Neuronal stem cell (in vitro differentiated cells): ENCODE results near the gene PCDHGB2.

Experiments
- DNase-seq: peaks from one replicate; pipeline ENCODE4 v3.0.0-alpha.2; 2013; ENCODE audit warnings: low spot score
- H2AFZ ChIP-seq: one replicate; pipeline ENCODE4 v1.6.1; 2013; ENCODE audit warnings: mild to moderate bottlenecking, low read length, inconsistent platforms
- H2AK5ac ChIP-seq: 2 replicates; pipeline ENCODE4 v1.6.1; 2013; ENCODE audit warnings: low read depth, mild to moderate bottlenecking, inconsistent platforms, low read length, moderate library complexity, mixed read lengths
- H2BK120ac ChIP-seq: 2 replicates; pipeline ENCODE4 v1.6.1; 2013; ENCODE audit warnings: low read depth, mild to moderate bottlenecking, inconsistent platforms, low read length, moderate library complexity, mixed read lengths
- H2BK12ac ChIP-seq: one replicate; pipeline ENCODE4 v1.6.1; 2013; ENCODE audit warnings: low read length, inconsistent platforms
- H2BK15ac ChIP-seq: 2 replicates; pipeline ENCODE4 v1.6.1; 2013; ENCODE audit warnings: mild to moderate bottlenecking, low read length, inconsistent platforms, mixed read lengths
- H2BK5ac ChIP-seq: one replicate; pipeline ENCODE4 v1.6.1; 2013; ENCODE audit warnings: inconsistent platforms, mild to moderate bottlenecking, low read length, moderate library complexity
- H3K14ac ChIP-seq: one replicate; pipeline ENCODE4 v1.6.1; 2013; ENCODE audit warnings: low read length, inconsistent platforms
- H3K18ac ChIP-seq: 2 replicates; pipeline ENCODE4 v1.6.1; 2013; ENCODE audit warnings: low read length, inconsistent platforms
- H3K23ac ChIP-seq: 2 replicates; pipeline ENCODE4 v1.6.1; 2013; ENCODE audit warnings: low read depth, mild to moderate bottlenecking, mixed read lengths, low read length, inconsistent platforms; ENCODE audit not compliant: poor library complexity
- H3K27ac ChIP-seq: replicated peaks from 3 replicates; pipeline ENCODE4 v1.5.1; 2013; ENCODE audit warnings: low read length, inconsistent platforms
- H3K27me3 ChIP-seq, 3 experiments: 2 replicates each; pipeline ENCODE4 v1.6.1; 2013; ENCODE audit warnings: low read length in 3 of 3, mild to moderate bottlenecking in 2 of 3, inconsistent platforms in 1 of 3, low read depth in 1 of 3, mixed read lengths in 1 of 3, moderate library complexity in 1 of 3; ENCODE audit not compliant: control insufficient read depth in 3 of 3, insufficient read depth in 3 of 3
- H3K36me3 ChIP-seq, 2 donors: replicated peaks in 1 of 2; 2 replicates each; pipeline ENCODE4 v1.6.1; 2013; ENCODE audit warnings: low read length in 2 of 2; ENCODE audit not compliant: control insufficient read depth in 2 of 2, insufficient read depth in 2 of 2
- H3K4ac ChIP-seq: 2 replicates; pipeline ENCODE4 v1.6.1; 2013; ENCODE audit warnings: inconsistent platforms, mild to moderate bottlenecking, low read length, moderate library complexity
- H3K4me1 ChIP-seq, 2 donors: 1 replicate in 1 of 2; 2 replicates in 1 of 2; pipeline ENCODE4 v1.6.1; 2013; ENCODE audit warnings: low read length in 2 of 2, low read depth in 1 of 2; ENCODE audit not compliant: control insufficient read depth in 2 of 2, insufficient read depth in 1 of 2
- H3K4me2 ChIP-seq: one replicate; pipeline ENCODE4 v1.6.1; 2013; ENCODE audit warnings: mild to moderate bottlenecking, low read length, inconsistent platforms; ENCODE audit not compliant: insufficient read depth, poor library complexity, severe bottlenecking
- H3K4me3 ChIP-seq, 2 donors: 2 replicates each; pipeline ENCODE4 v1.5.1; 2013; ENCODE audit warnings: low read length in 2 of 2, mild to moderate bottlenecking in 2 of 2, inconsistent platforms in 1 of 2, moderate library complexity in 1 of 2
- H3K79me1 ChIP-seq: one replicate; pipeline ENCODE4 v1.6.1; 2013; ENCODE audit warnings: low read depth, mild to moderate bottlenecking, inconsistent platforms, low read length, moderate library complexity
- H3K9ac ChIP-seq: one replicate; pipeline ENCODE4 v1.6.1; 2013; ENCODE audit warnings: mild to moderate bottlenecking, low read depth, low read length, inconsistent platforms; ENCODE audit not compliant: poor library complexity
- H3K9me3 ChIP-seq, 2 donors: replicated peaks in 1 of 2; 2 replicates each; pipeline versions ENCODE3 to v1.6.1; 2013; ENCODE audit warnings: low read length in 2 of 2, mild to moderate bottlenecking in 2 of 2, inconsistent platforms in 1 of 2, low read depth in 1 of 2, mixed read lengths in 1 of 2, moderate library complexity in 1 of 2; ENCODE audit not compliant: control insufficient read depth in 2 of 2, insufficient read depth in 1 of 2
- H4K8ac ChIP-seq: one replicate; pipeline ENCODE4 v1.6.1; 2013; ENCODE audit warnings: low read depth, mild to moderate bottlenecking, inconsistent platforms, low read length, moderate library complexity
- H4K91ac ChIP-seq: one replicate; pipeline ENCODE4 v1.6.1; 2013; ENCODE audit warnings: low read length, low read depth, mild to moderate bottlenecking, inconsistent platforms; ENCODE audit not compliant: poor library complexity
- WGBS, 2 donors: extraction: QIAGEN DNeasy Blood & Tissue Kit; methylation state at CpG; one replicate each; pipeline ENCODE4 v1.1.7; 2013; ENCODE audit warnings: missing lambda C conversion rate in 2 of 2, mixed read lengths in 1 of 2; ENCODE audit not compliant: insufficient read length in 2 of 2, insufficient replicate concordance in 1 of 2; ENCODE audit errors: extremely low coverage in 2 of 2; 5-methylcytosine and 5-hydroxymethylcytosine counted together

PCDHGB2 gene

GRCh38 chr5:141369994-141370848, 10.4 kb downstream of the PCDHGB2 start, which contains the start of gene PCDHGB3:
Gene PCDHGB3 (plus strand): TSS chr5:141370242. CDS start chr5:141370395, 153 bp downstream.
- Histone ChIP-seq H2AFZ (peak within 1 kb of the TSS; percentile 29), H3K4ac (no peak within 1 kb of the TSS), H3K27me3 (no peaks in the 10 kb centered on the region), H3K4me1 (no peaks in the 10 kb centered on the region), H3K9ac (no peak within 1 kb of the TSS), H4K91ac (no peak within 1 kb of the TSS), H3K4me3 (no peak within 1 kb of the TSS), H2BK15ac (no peak within 1 kb of the TSS), H2BK12ac (no peak within 1 kb of the TSS), H3K27ac (no peak within 1 kb of the TSS), H3K9me3 (peaks cover 39 to 55% of the 10 kb centered on the region in 2 donors), H2BK5ac (no peak within 1 kb of the TSS), H3K4me2 (no peak within 1 kb of the TSS), H3K79me1 (peaks cover 2% of the 10 kb centered on the region), H3K36me3 (peaks cover 0 to 2% of the 10 kb centered on the region in 2 donors), H3K14ac (no peak within 1 kb of the TSS), H3K23ac (no peak within 1 kb of the TSS), H2BK120ac (no peak within 1 kb of the TSS), H4K8ac (no peak within 1 kb of the TSS), H2AK5ac (no peak within 1 kb of the TSS), H3K18ac (peak within 1 kb of the TSS; percentile 53)
- WGBS, 2 donors: no CpG with 5 or more reads among the region's 32 CpGs
- DNase-seq: no peak

- H3K4me2 ChIP-seq: no peak overlapping the region
- no peak overlapping the region for H2BK120ac ChIP-seq
- peak overlapping the region; percentile 56 for H3K14ac ChIP-seq
- peak overlapping the region; percentile 75 for H3K23ac ChIP-seq
- H2BK12ac ChIP-seq: no peak overlapping the region
- H3K4me3 ChIP-seq: peak overlapping the region in 1 of 2 donors; percentile 12
- no peak overlapping the region for H4K91ac ChIP-seq
- no peak overlapping the region for H2AFZ ChIP-seq
- peak overlapping the region; percentile 76 for H3K4ac ChIP-seq
- H3K79me1 ChIP-seq: no peaks in the 10 kb centered on the region
- no peak overlapping the region for H2BK15ac ChIP-seq
- H3K27me3 ChIP-seq: no peaks in the 10 kb centered on the region
- peaks cover 0 to 1% of the 10 kb centered on the region in 2 donors for H3K36me3 ChIP-seq
- no peak overlapping the region for H2BK5ac ChIP-seq
- WGBS, 2 donors: no CpG with 5 or more reads among the region's 69 CpGs
- peaks cover 36 to 42% of the 10 kb centered on the region in 2 donors for H3K9me3 ChIP-seq
- no peak overlapping the region for H3K9ac ChIP-seq
- H3K27ac ChIP-seq: no peak overlapping the region
- no peak overlapping the region for H2AK5ac ChIP-seq
- H4K8ac ChIP-seq: peak overlapping the region; percentile 65
- no peaks in the 10 kb centered on the region for H3K4me1 ChIP-seq
- H3K18ac ChIP-seq: no peak overlapping the region
- DNase-seq: no peak
Measured at GRCh38 chr5:141371572-141372475, 12.0 kb downstream of the PCDHGB2 start.

- Histone ChIP-seq H3K9ac (no peak within 1 kb of the TSS), H3K27me3 (no peaks in the 10 kb centered on the region), H3K4ac (no peak within 1 kb of the TSS), H3K27ac (no peak within 1 kb of the TSS), H2BK15ac (no peak within 1 kb of the TSS), H2BK12ac (no peak within 1 kb of the TSS), H2BK120ac (no peak within 1 kb of the TSS), H3K23ac (no peak within 1 kb of the TSS), H3K4me2 (no peak within 1 kb of the TSS), H4K91ac (no peak within 1 kb of the TSS), H3K14ac (peak within 1 kb of the TSS; percentile 21), H3K36me3 (peaks cover 0 to 1% of the 10 kb centered on the region in 2 donors), H4K8ac (no peak within 1 kb of the TSS), H3K4me3 (no peak within 1 kb of the TSS), H3K18ac (no peak within 1 kb of the TSS), H2BK5ac (no peak within 1 kb of the TSS), H3K9me3 (peaks cover 39 to 42% of the 10 kb centered on the region in 2 donors), H3K4me1 (no peaks in the 10 kb centered on the region), H2AK5ac (no peak within 1 kb of the TSS), H3K79me1 (no peaks in the 10 kb centered on the region), H2AFZ (no peak within 1 kb of the TSS)
- WGBS, 2 donors: no CpG with 5 or more reads among the region's 27 CpGs
- DNase-seq: no peak
Measured at GRCh38 chr5:141373673-141374317, 14.0 kb downstream of the PCDHGB2 start, which contains the start of gene PCDHGA6. Gene PCDHGA6 (plus strand): TSS chr5:141373891. CDS start chr5:141374084, 193 bp downstream.
